Middle frontal gyrus (tissue), 1 donor: Measurements from ENCODE around the gene EBPL.
"Not testable (repeated sequence)": the region's sequence is repeated elsewhere in the genome, so short reads cannot be mapped to it uniquely, and the experiment has no call there.

Experiments used
- DNase-seq: peaks from one replicate; pipeline ENCODE4 v3.0.0-alpha.2; 2015; ENCODE audit warnings: low spot score; ENCODE audit errors: extremely low spot score

EBPL gene

GRCh38 chr13:49635599-49636433 is 55.5 kb downstream of the EBPL start:
- DNase-seq = no peak

- no peak for DNase-seq
Measured at GRCh38 chr13:49633710-49634109, 57.6 kb downstream of the EBPL start.

- DNase-seq = no peak
Measured at GRCh38 chr13:49632156-49632555, 59.1 kb downstream of the EBPL start.

GRCh38 chr13:49630580-49630979 is 60.7 kb downstream of the EBPL start:
- no peak for DNase-seq

GRCh38 chr13:49629947-49630346 is 61.3 kb downstream of the EBPL start:
- DNase-seq = no peak

- DNase-seq = no peak
Measured at GRCh38 chr13:49629196-49629938, 61.9 kb downstream of the EBPL start.

- DNase-seq = no peak
Measured at GRCh38 chr13:49627831-49628652, 63.2 kb downstream of the EBPL start, which contains the start of gene ARL11. Gene ARL11 (plus strand): TSS chr13:49628507. CDS start chr13:49630448, 1,941 bp downstream.

GRCh38 chr13:49625392-49626079 is 65.8 kb downstream of the EBPL start:
- DNase-seq = no peak

GRCh38 chr13:49624229-49624628 is 67.1 kb downstream of the EBPL start:
- DNase-seq = no peak

- DNase-seq = no peak
Measured at GRCh38 chr13:49622174-49622946, 68.9 kb downstream of the EBPL start.

- DNase-seq = no peak
Measured at GRCh38 chr13:49620170-49620621, 71.1 kb downstream of the EBPL start.

- no peak for DNase-seq
Measured at GRCh38 chr13:49616676-49617065, 74.6 kb downstream of the EBPL start.

GRCh38 chr13:49615836-49616675 is 75.2 kb downstream of the EBPL start:
- no peak for DNase-seq

- DNase-seq = not testable (repeated sequence)
Measured at GRCh38 chr13:49612042-49612441, 79.2 kb downstream of the EBPL start.
